ENCODE measurements around the gene CELF2. TPM values are rescaled to one million over a fixed set of nuclear protein-coding genes. Genes with fewer than 3 reads are reported as not detected.

The CELF2 gene
- total and polyA plus RNA-seq, 9 of the 15 experiments (the other 6 are each of a cell fraction or from before 2014, with no cell fraction given), result 4.0 to 20.3 (median 11.1) TPM

DNA sequence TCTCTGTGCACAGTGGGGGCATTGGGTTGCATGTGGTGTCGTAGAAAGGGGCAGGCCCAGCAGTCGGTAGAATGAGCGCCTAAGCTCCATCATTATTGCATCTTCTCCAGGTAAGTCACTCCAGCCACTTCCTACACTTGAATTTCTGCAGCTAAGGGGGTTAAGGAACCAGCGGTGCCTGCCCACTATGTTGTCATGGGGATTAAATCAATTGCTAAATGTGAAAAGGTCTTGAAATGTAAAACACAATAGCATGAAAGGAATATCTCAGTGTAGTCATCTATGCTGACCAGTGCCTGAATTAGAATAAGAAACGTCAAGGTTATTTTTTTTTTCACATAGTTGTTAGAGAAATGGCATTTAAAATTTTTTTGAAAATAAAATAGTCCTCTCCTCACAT, 15.2 kb upstream of the CELF2 start:
- Histone ChIP-seq H3K9ac (ENCODE audit: insufficient read depth in 1 of 2, low read depth in 2 of 2, low read length in 2 of 2) (no peak overlapping the region), H2AFZ (ENCODE audit: low read depth, low read length) (no peak overlapping the region), H3K9me3 (replicated peaks; ENCODE audit: control insufficient read depth, insufficient read depth, low read depth, low read length) (no peaks in the 10 kb centered on the region), H3K4me2 (ENCODE audit: insufficient read depth, low read length) (no peak overlapping the region), H3K79me2 (ENCODE audit: control insufficient read depth, insufficient read depth, low read length) (no peaks in the 10 kb centered on the region), H3K27ac (ENCODE audit: extremely low read depth, low read depth, low read length) (no peak overlapping the region), H3K4me1 (replicated peaks in 1 of 2; ENCODE audit: control insufficient read depth in 2 of 2, insufficient read depth in 2 of 2, low read length in 2 of 2) (no peaks in the 10 kb centered on the region), H3K27me3 (ENCODE audit: control insufficient read depth in 2 of 2, insufficient read depth in 2 of 2, low read length in 2 of 2) (peaks cover 1 to 2% of the 10 kb centered on the region in 2 experiments; a peak in 4 of 5 replicates), H3K9me1 (ENCODE audit: control insufficient read depth, insufficient read depth, low read length) (no peaks in the 10 kb centered on the region), H3K36me3 (ENCODE audit: control insufficient read depth, insufficient read depth, low read length) (no peaks in the 10 kb centered on the region), H4K20me1 (replicated peaks; ENCODE audit: control insufficient read depth, insufficient read depth, low read length) (no peaks in the 10 kb centered on the region), H3K4me3 (no peak overlapping the region)
- ChIA-PET POLR2A (interaction anchor here (0.6 kb wide), 1 partner anchor 531 kb away, joined by 3 read pairs; no protein-coding TSS in a partner anchor), CTCF (ENCODE audit: low intra/inter-chr PET ratio) (no interaction called here)
- DNase-seq (ENCODE audit: extremely low read depth in 1 of 4, low spot score in 3 of 4), result no peak
- 6% methylated on average over 5 of the region's 5 CpGs for WGBS (ENCODE audit: insufficient coverage, low coverage, missing lambda C conversion rate)
- no peak for FAIRE-seq
- in situ Hi-C loops (cut with MboI) (no loop called here), intact Hi-C loops (cut with micrococcal nuclease) (no loop called here)
- ATAC-seq, result no peak
- no TSS peak for BruUV-seq (replicated peaks)
- TF ChIP-seq, protein P1, sequence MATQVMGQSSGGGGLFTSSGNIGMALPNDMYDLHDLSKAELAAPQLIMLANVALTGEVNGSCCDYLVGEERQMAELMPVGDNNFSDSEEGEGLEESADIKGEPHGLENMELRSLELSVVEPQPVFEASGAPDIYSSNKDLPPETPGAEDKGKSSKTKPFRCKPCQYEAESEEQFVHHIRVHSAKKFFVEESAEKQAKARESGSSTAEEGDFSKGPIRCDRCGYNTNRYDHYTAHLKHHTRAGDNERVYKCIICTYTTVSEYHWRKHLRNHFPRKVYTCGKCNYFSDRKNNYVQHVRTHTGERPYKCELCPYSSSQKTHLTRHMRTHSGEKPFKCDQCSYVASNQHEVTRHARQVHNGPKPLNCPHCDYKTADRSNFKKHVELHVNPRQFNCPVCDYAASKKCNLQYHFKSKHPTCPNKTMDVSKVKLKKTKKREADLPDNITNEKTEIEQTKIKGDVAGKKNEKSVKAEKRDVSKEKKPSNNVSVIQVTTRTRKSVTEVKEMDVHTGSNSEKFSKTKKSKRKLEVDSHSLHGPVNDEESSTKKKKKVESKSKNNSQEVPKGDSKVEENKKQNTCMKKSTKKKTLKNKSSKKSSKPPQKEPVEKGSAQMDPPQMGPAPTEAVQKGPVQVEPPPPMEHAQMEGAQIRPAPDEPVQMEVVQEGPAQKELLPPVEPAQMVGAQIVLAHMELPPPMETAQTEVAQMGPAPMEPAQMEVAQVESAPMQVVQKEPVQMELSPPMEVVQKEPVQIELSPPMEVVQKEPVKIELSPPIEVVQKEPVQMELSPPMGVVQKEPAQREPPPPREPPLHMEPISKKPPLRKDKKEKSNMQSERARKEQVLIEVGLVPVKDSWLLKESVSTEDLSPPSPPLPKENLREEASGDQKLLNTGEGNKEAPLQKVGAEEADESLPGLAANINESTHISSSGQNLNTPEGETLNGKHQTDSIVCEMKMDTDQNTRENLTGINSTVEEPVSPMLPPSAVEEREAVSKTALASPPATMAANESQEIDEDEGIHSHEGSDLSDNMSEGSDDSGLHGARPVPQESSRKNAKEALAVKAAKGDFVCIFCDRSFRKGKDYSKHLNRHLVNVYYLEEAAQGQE (IDR thresholded peaks at IDR 0.05; ENCODE audit: borderline replicate concordance), result no peak
- TF ChIP-seq, protein P1 (CRISPR knock-in tag; IDR thresholded peaks at IDR 0.05; ENCODE audit: low read depth), result no peak
- TF ChIP-seq, protein P2, sequence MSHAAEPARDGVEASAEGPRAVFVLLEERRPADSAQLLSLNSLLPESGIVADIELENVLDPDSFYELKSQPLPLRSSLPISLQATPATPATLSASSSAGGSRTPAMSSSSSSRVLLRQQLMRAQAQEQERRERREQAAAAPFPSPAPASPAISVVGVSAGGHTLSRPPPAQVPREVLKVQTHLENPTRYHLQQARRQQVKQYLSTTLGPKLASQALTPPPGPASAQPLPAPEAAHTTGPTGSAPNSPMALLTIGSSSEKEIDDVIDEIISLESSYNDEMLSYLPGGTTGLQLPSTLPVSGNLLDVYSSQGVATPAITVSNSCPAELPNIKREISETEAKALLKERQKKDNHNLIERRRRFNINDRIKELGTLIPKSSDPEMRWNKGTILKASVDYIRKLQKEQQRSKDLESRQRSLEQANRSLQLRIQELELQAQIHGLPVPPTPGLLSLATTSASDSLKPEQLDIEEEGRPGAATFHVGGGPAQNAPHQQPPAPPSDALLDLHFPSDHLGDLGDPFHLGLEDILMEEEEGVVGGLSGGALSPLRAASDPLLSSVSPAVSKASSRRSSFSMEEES (CRISPR knock-in tag; IDR thresholded peaks at IDR 0.05), result no peak
- TF ChIP-seq, protein P3, sequence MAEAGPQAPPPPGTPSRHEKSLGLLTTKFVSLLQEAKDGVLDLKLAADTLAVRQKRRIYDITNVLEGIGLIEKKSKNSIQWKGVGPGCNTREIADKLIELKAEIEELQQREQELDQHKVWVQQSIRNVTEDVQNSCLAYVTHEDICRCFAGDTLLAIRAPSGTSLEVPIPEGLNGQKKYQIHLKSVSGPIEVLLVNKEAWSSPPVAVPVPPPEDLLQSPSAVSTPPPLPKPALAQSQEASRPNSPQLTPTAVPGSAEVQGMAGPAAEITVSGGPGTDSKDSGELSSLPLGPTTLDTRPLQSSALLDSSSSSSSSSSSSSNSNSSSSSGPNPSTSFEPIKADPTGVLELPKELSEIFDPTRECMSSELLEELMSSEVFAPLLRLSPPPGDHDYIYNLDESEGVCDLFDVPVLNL (CRISPR knock-in tag; IDR thresholded peaks at IDR 0.05; ENCODE audit: low read depth), result no peak
- TF ChIP-seq STAT5A (IDR thresholded peaks at IDR 0.05; ENCODE audit: borderline replicate concordance, low read length), result no peak
- TF ChIP-seq, protein P4, sequence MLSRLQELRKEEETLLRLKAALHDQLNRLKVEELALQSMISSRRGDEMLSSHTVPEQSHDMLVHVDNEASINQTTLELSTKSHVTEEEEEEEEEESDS (CRISPR knock-in tag; IDR thresholded peaks at IDR 0.05), result no peak
- no peak for TF ChIP-seq ZNF584 (CRISPR knock-in tag; IDR thresholded peaks at IDR 0.05; ENCODE audit: low read depth)
- TF ChIP-seq, protein P5, sequence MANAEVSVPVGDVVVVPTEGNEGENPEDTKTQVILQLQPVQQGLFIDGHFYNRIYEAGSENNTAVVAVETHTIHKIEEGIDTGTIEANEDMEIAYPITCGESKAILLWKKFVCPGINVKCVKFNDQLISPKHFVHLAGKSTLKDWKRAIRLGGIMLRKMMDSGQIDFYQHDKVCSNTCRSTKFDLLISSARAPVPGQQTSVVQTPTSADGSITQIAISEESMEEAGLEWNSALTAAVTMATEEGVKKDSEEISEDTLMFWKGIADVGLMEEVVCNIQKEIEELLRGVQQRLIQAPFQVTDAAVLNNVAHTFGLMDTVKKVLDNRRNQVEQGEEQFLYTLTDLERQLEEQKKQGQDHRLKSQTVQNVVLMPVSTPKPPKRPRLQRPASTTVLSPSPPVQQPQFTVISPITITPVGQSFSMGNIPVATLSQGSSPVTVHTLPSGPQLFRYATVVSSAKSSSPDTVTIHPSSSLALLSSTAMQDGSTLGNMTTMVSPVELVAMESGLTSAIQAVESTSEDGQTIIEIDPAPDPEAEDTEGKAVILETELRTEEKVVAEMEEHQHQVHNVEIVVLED (CRISPR knock-in tag; IDR thresholded peaks at IDR 0.05), result no peak
- TF ChIP-seq EP300 (IDR thresholded peaks at IDR 0.05; ENCODE audit: low read length), result no peak
- no peak for TF ChIP-seq ZNF77 (CRISPR knock-in tag; IDR thresholded peaks at IDR 0.05)
- TF ChIP-seq ZNF134 (CRISPR knock-in tag; conservative IDR thresholded peaks at IDR 0.05), result no peak

All from K562 (cell line).